GM23248 (cell line): ENCODE results near the gene ST6GALNAC4. TPM values are rescaled to one million over a fixed set of nuclear protein-coding genes. Genes with fewer than 3 reads are reported as not detected.

Source experiments
- DNase-seq: peaks from one replicate; pipeline ENCODE4 v3.0.0-alpha.2; 2015
- H2AFZ ChIP-seq: fragments of 200-600 bp; sonication (generic); 2 replicates; pipeline ENCODE4 v1.6.1; 2016; ENCODE audit warnings: antibody characterized with exemption
- H3F3A ChIP-seq: fragments of 200-600 bp; sonication (generic); 2 replicates; pipeline ENCODE4 v1.6.1; 2016; ENCODE audit warnings: mild to moderate bottlenecking, antibody characterized with exemption, mixed run types; ENCODE audit not compliant: insufficient read depth
- H3K27ac ChIP-seq: fragments of 200-600 bp; sonication (generic); 2 replicates; pipeline ENCODE4 v1.5.1; 2016; ENCODE audit warnings: mild to moderate bottlenecking
- H3K27me3 ChIP-seq: fragments of 200-600 bp; sonication (generic); replicated peaks from 2 replicates; pipeline ENCODE4 v1.6.1; 2016; ENCODE audit warnings: mild to moderate bottlenecking; ENCODE audit not compliant: insufficient read depth
- H3K36me3 ChIP-seq: fragments of 200-600 bp; sonication (generic); 2 replicates; pipeline ENCODE4 v1.6.1; 2016; ENCODE audit warnings: low read depth, mild to moderate bottlenecking
- H3K4me1 ChIP-seq: fragments of 200-600 bp; sonication (generic); 2 replicates; pipeline ENCODE4 v1.6.1; 2016; ENCODE audit warnings: mild to moderate bottlenecking; ENCODE audit not compliant: insufficient read depth
- H3K4me2 ChIP-seq: fragments of 200-600 bp; sonication (generic); one replicate; pipeline ENCODE4 v1.6.1; 2016; ENCODE audit warnings: mild to moderate bottlenecking; ENCODE audit not compliant: unreplicated experiment
- H3K4me3 ChIP-seq: fragments of 200-600 bp; sonication (generic); 2 replicates; pipeline ENCODE4 v1.5.1; 2016; ENCODE audit warnings: mild to moderate bottlenecking
- H3K79me2 ChIP-seq: fragments of 200-600 bp; sonication (generic); 2 replicates; pipeline ENCODE4 v1.6.1; 2016; ENCODE audit warnings: mild to moderate bottlenecking; ENCODE audit not compliant: insufficient read depth
- H3K9ac ChIP-seq: fragments of 200-600 bp; sonication (generic); 2 replicates; pipeline ENCODE4 v1.6.1; 2016; ENCODE audit warnings: mild to moderate bottlenecking
- H3K9me2 ChIP-seq: fragments of 200-600 bp; sonication (generic); 2 replicates; pipeline ENCODE4 v1.6.1; 2016; ENCODE audit warnings: mixed run types, mild to moderate bottlenecking, moderate library complexity; ENCODE audit not compliant: insufficient read depth
- H3K9me3 ChIP-seq: fragments of 200-600 bp; sonication (generic); one replicate; pipeline ENCODE4 v1.6.1; 2017; ENCODE audit warnings: low read depth
- H4K20me1 ChIP-seq: fragments of 200-600 bp; sonication (generic); 2 replicates; pipeline ENCODE4 v1.6.0; 2016; ENCODE audit not compliant: insufficient read depth
- EZH2 ChIP-seq: fragments of 200-600 bp; sonication (generic); IDR thresholded peaks from 2 replicates; pipeline ENCODE4 v1.6.1; 2018; ENCODE audit warnings: antibody characterized with exemption, mild to moderate bottlenecking; ENCODE audit not compliant: insufficient read depth, poor library complexity, severe bottlenecking
- EZH2phosphoT487 ChIP-seq: fragments of 200-600 bp; sonication (generic); IDR thresholded peaks from 2 replicates; pipeline ENCODE4 v1.6.1; 2018; ENCODE audit warnings: antibody characterized with exemption, moderate library complexity, mild to moderate bottlenecking, low read depth; ENCODE audit not compliant: insufficient read depth
- WGBS, 2 experiments: methylation state at CpG; one replicate each; pipeline ENCODE4 v1.1.6; 2015 to 2017; ENCODE audit warnings: low lambda C conversion rate in 2 of 2, low coverage in 1 of 2; ENCODE audit errors: missing lambda C conversion rate in 2 of 2; 5-methylcytosine and 5-hydroxymethylcytosine counted together
- in situ Hi-C: fragments of 300-500 bp; cut with MboI; formaldehyde crosslinking; loops from 2 replicates; pipeline ENCODE4 v1.15.0; 2020
- polyA plus RNA-seq: library from polyadenylated mRNA; unstranded; fragments of >200 nt; fragmentation: Nextera tagmentation; extraction: Ambion mirVana; gene quantifications from 2 replicates; pipeline ENCODE4 v1.2.1, GENCODE V29; 2016
- total RNA-seq: library from RNA; depleted of rRNA; stranded (reverse); fragments of >200 nt; shearing (Covaris generic); gene quantifications from 2 replicates; pipeline ENCODE4 v1.2.3, GENCODE V29; 2014

ST6GALNAC4 gene
- total and polyA plus RNA-seq, 2 experiments from 2014 or later: 33.7 to 61.0 TPM

- Histone ChIP-seq H3K4me2 (no peak overlapping the region), H3K4me1 (no peaks in the 10 kb centered on the region), H4K20me1 (no peaks in the 10 kb centered on the region), H3K4me3 (no peak overlapping the region), H3K9ac (no peak overlapping the region), H3K27ac (no peak overlapping the region), H3K36me3 (no peaks in the 10 kb centered on the region), H3K27me3 (no peaks in the 10 kb centered on the region), H3K79me2 (no peaks in the 10 kb centered on the region), H3K9me3 (no peaks in the 10 kb centered on the region), H2AFZ (no peak overlapping the region), H3K9me2 (no peaks in the 10 kb centered on the region), H3F3A (no peaks in the 10 kb centered on the region)
- in situ Hi-C loops: loop anchor here (10.0 kb wide), 2 partner anchors 89 to 159 kb away; no protein-coding TSS in a partner anchor
- TF ChIP-seq EZH2phosphoT487: no peak
- no peak for TF ChIP-seq EZH2
- DNase-seq: no peak
- WGBS, 2 experiments: 92% methylated on average over 13 to 24 of the region's 24 CpGs
These were observed 28.5 kb upstream of the ST6GALNAC4 start for GRCh38 chr9:127945338-127945737.

- no peaks in the 10 kb centered on the region for H3K9me2 ChIP-seq
- H3K36me3 ChIP-seq: no peaks in the 10 kb centered on the region; the same call in 1 of the 2 replicates
- no peaks in the 10 kb centered on the region for H3K79me2 ChIP-seq
- in situ Hi-C loops: loop anchor here (10.0 kb wide), 2 partner anchors 90 to 160 kb away; no protein-coding TSS in a partner anchor
- DNase-seq: no peak
- H4K20me1 ChIP-seq: no peaks in the 10 kb centered on the region
- no peak overlapping the region for H2AFZ ChIP-seq
- H3K9ac ChIP-seq: no peak overlapping the region
- no peaks in the 10 kb centered on the region for H3K9me3 ChIP-seq
- 92 to 93% methylated on average over 38 of the region's 38 CpGs for whole genome bisulfite sequencing, 2 experiments
- no peak for TF ChIP-seq EZH2phosphoT487
- H3K4me1 ChIP-seq: no peaks in the 10 kb centered on the region
- H3K27me3 ChIP-seq: no peaks in the 10 kb centered on the region
- no peaks in the 10 kb centered on the region for H3F3A ChIP-seq
- no peak overlapping the region for H3K4me2 ChIP-seq
- H3K27ac ChIP-seq: no peak overlapping the region
- H3K4me3 ChIP-seq: no peak overlapping the region
These were observed 27.9 kb upstream of the ST6GALNAC4 start for GRCh38 chr9:127944586-127945218.

- Histone ChIP-seq H3K4me3 (no peak overlapping the region), H3K4me1 (no peaks in the 10 kb centered on the region), H3K9me3 (no peaks in the 10 kb centered on the region), H3K36me3 (no peaks in the 10 kb centered on the region; the same call in 1 of the 2 replicates), H3K79me2 (no peaks in the 10 kb centered on the region), H4K20me1 (no peaks in the 10 kb centered on the region), H3K4me2 (no peak overlapping the region), H3K27me3 (no peaks in the 10 kb centered on the region), H3F3A (no peaks in the 10 kb centered on the region), H2AFZ (no peak overlapping the region), H3K27ac (no peak overlapping the region), H3K9me2 (no peaks in the 10 kb centered on the region), H3K9ac (no peak overlapping the region)
- peak; percentile 89 for DNase-seq
- in situ Hi-C loops: loop anchor here (10.0 kb wide), 2 partner anchors 91 to 161 kb away; no protein-coding TSS in a partner anchor
- WGBS, 2 experiments: 23 to 26% methylated on average over 12 of the region's 13 CpGs
- no peak for TF ChIP-seq EZH2
- no peak for TF ChIP-seq EZH2phosphoT487
These were observed 26.9 kb upstream of the ST6GALNAC4 start for GRCh38 chr9:127943731-127944144.

GRCh38 chr9:127943011-127943662 is 26.3 kb upstream of the ST6GALNAC4 start:
- 70 to 72% methylated on average over 14 of the region's 14 CpGs for WGBS, 2 experiments
- no peak for TF ChIP-seq EZH2phosphoT487
- no peak for TF ChIP-seq EZH2
- Histone ChIP-seq H3F3A (no peaks in the 10 kb centered on the region), H3K9me2 (no peaks in the 10 kb centered on the region), H2AFZ (no peak overlapping the region), H3K27me3 (no peaks in the 10 kb centered on the region), H3K36me3 (no peaks in the 10 kb centered on the region; the same call in 1 of the 2 replicates), H3K4me2 (no peak overlapping the region), H3K79me2 (no peaks in the 10 kb centered on the region), H3K9me3 (no peaks in the 10 kb centered on the region), H4K20me1 (no peaks in the 10 kb centered on the region), H3K4me3 (no peak overlapping the region), H3K9ac (no peak overlapping the region), H3K4me1 (0 out of 2 replicates have a peak, but pooled peaks cover 5% of the 10 kb centered on the region), H3K27ac (no peak overlapping the region)
- in situ Hi-C loops: loop anchor here (10.0 kb wide), 2 partner anchors 92 to 162 kb away; no protein-coding TSS in a partner anchor
- no peak for DNase-seq
